KMS-11 (cell line): Measurements from ENCODE around the gene RIPOR3.

Experiments
- H2AFZ ChIP-seq: fragments of 200-600 bp; sonication (generic); 2 replicates; pipeline ENCODE4 v1.6.1; 2016; ENCODE audit warnings: antibody characterized with exemption, mixed run types, low read depth
- H3K27ac ChIP-seq: fragments of 200-600 bp; sonication (generic); 2 replicates; pipeline ENCODE4 v1.6.1; 2016; ENCODE audit warnings: mild to moderate bottlenecking, mixed run types
- H3K27me3 ChIP-seq: fragments of 200-600 bp; sonication (generic); 2 replicates; pipeline ENCODE4 v1.6.1; 2017; ENCODE audit warnings: mild to moderate bottlenecking, low read depth, mixed run types, moderate library complexity; ENCODE audit not compliant: insufficient read depth
- H3K36me3 ChIP-seq: fragments of 200-600 bp; sonication (generic); 2 replicates; pipeline ENCODE4 v1.6.1; 2017; ENCODE audit warnings: mild to moderate bottlenecking, mixed run types; ENCODE audit not compliant: insufficient read depth
- H3K4me1 ChIP-seq: fragments of 200-600 bp; sonication (generic); 2 replicates; pipeline ENCODE4 v1.6.1; 2016; ENCODE audit warnings: mild to moderate bottlenecking, low read depth, mixed run types; ENCODE audit not compliant: poor library complexity, severe bottlenecking
- H3K4me2 ChIP-seq: fragments of 200-600 bp; sonication (generic); 2 replicates; pipeline ENCODE4 v1.7.0; 2016; ENCODE audit warnings: mild to moderate bottlenecking, mixed run types
- H3K4me3 ChIP-seq: fragments of 200-600 bp; sonication (generic); IDR thresholded peaks from 2 replicates; pipeline ENCODE4 v1.6.1; 2017; ENCODE audit warnings: low read depth, low read length, mixed read lengths; ENCODE audit not compliant: insufficient read depth
- H3K79me2 ChIP-seq: fragments of 200-600 bp; sonication (generic); 2 replicates; pipeline ENCODE4 v1.6.1; 2016; ENCODE audit warnings: low read depth, mixed run types; ENCODE audit not compliant: insufficient read depth
- H3K9ac ChIP-seq: fragments of 200-600 bp; sonication (generic); 2 replicates; pipeline ENCODE4 v1.6.1; 2016; ENCODE audit warnings: mild to moderate bottlenecking, mixed run types
- H4K20me1 ChIP-seq: fragments of 200-600 bp; sonication (generic); 2 replicates; pipeline ENCODE4 v1.6.1; 2016; ENCODE audit warnings: mild to moderate bottlenecking, mixed run types; ENCODE audit not compliant: insufficient read depth
- CTCF ChIP-seq: fragments of 200-600 bp; sonication (generic); conservative IDR thresholded peaks from 2 replicates; pipeline ENCODE4 v1.6.1; 2017; ENCODE audit warnings: low read depth, mild to moderate bottlenecking, antibody characterized with exemption, low read length, moderate library complexity, mixed read lengths

The RIPOR3 gene

GRCh38 chr20:50595988-50596693 lies 95.2 kb downstream of the RIPOR3 start:
- Histone ChIP-seq H3K36me3 (no peaks in the 10 kb centered on the region), H3K27ac (no peak overlapping the region), H3K27me3 (peaks cover 4% of the 10 kb centered on the region; the same call in 1 of the 2 replicates), H2AFZ (no peak overlapping the region), H3K9ac (no peak overlapping the region), H3K79me2 (no peaks in the 10 kb centered on the region), H4K20me1 (no peaks in the 10 kb centered on the region), H3K4me1 (peaks cover under 1% of the 10 kb centered on the region), H3K4me3 (no peak overlapping the region), H3K4me2 (no peak overlapping the region)
- no peak for TF ChIP-seq CTCF

GRCh38 chr20:50595433-50595895 lies 95.9 kb downstream of the RIPOR3 start:
- H3K4me2 ChIP-seq, result no peak overlapping the region
- H3K36me3 ChIP-seq, result no peaks in the 10 kb centered on the region
- H3K27ac ChIP-seq, result no peak overlapping the region
- no peaks in the 10 kb centered on the region for H3K4me1 ChIP-seq
- H3K9ac ChIP-seq, result no peak overlapping the region
- no peak overlapping the region for H3K4me3 ChIP-seq
- H3K79me2 ChIP-seq, result no peaks in the 10 kb centered on the region
- TF ChIP-seq CTCF, result no peak
- no peak overlapping the region for H2AFZ ChIP-seq
- H3K27me3 ChIP-seq, result peaks cover 4% of the 10 kb centered on the region; the same call in 1 of the 2 replicates
- no peaks in the 10 kb centered on the region for H4K20me1 ChIP-seq

- Histone ChIP-seq H3K27ac (no peak overlapping the region), H3K9ac (no peak overlapping the region), H3K36me3 (no peaks in the 10 kb centered on the region), H3K4me2 (no peak overlapping the region), H2AFZ (no peak overlapping the region), H3K27me3 (peaks cover 4% of the 10 kb centered on the region; the same call in 1 of the 2 replicates), H4K20me1 (no peaks in the 10 kb centered on the region), H3K79me2 (no peaks in the 10 kb centered on the region), H3K4me1 (no peaks in the 10 kb centered on the region), H3K4me3 (no peak overlapping the region)
- no peak for TF ChIP-seq CTCF
These were observed 96.5 kb downstream of the RIPOR3 start for GRCh38 chr20:50594591-50595432.

- H3K9ac ChIP-seq, result no peak overlapping the region
- H4K20me1 ChIP-seq, result no peaks in the 10 kb centered on the region
- H3K27me3 ChIP-seq, result peaks cover 4% of the 10 kb centered on the region; the same call in 1 of the 2 replicates
- no peaks in the 10 kb centered on the region for H3K79me2 ChIP-seq
- H2AFZ ChIP-seq, result no peak overlapping the region
- H3K27ac ChIP-seq, result no peak overlapping the region
- no peak overlapping the region for H3K4me2 ChIP-seq
- no peak for TF ChIP-seq CTCF
- no peaks in the 10 kb centered on the region for H3K4me1 ChIP-seq
- H3K4me3 ChIP-seq, result no peak overlapping the region
- H3K36me3 ChIP-seq, result no peaks in the 10 kb centered on the region
These were observed 97.1 kb downstream of the RIPOR3 start for GRCh38 chr20:50594231-50594590.
